ENCODE data around the gene PC.

Gene PC

DNA sequence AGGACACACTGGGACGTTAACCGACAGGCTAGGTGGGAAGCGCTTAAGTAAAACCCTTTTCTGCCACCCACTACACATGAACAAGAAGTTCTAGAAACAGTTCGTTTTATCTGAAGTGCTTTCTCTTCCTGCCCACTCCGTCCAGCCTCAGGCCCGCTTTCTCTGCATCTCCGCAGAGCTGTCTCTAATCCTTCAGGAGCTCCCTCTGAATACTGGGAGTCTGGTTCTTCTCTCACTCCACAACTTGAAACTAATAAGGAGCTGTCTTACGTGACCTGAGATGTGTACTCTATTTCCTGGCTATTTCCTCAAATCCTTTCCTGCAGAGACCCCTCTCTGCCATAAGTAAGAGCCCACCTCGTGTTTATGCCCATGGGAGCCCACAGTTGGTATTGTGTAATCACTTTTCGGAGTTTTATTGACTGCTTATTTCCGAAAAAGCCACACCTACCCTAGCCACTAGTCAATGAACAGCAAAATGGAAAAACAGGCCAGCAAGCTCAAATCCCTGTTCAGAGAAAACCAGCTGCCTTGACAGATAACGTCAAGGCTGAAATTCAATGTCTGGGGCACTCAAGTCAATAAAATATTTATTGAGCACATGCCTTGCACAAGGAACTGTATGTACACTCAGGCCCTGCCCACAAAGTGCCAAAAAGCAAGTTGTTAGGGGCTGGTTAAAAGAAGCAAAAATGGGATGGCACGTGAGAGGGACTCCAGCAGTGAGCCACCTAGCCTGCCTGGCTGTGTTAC, 4.9 kb downstream of the PC start:
- no peak for ATAC-seq

DNA sequence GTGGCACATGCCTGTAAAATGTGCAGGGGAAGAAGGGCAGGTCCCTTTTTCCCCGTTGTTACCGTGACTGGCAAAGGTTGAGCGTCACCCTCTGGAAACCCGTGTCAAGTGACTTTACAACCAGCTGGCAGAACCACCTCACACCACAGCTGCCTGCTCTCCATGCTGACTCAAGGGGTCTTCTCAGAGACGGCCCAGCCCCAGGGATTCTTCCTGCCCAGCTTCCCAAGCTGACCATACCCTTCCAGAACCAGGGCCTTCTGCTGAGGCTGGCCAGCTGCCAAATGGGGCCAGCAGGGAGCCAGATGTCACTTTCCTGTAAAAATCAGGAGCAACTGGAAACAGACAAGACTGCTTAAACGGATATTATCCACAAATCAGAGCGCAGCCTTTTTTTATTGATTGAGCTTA, 6.3 kb downstream of the PC start:
- ATAC-seq, result no peak

DNA sequence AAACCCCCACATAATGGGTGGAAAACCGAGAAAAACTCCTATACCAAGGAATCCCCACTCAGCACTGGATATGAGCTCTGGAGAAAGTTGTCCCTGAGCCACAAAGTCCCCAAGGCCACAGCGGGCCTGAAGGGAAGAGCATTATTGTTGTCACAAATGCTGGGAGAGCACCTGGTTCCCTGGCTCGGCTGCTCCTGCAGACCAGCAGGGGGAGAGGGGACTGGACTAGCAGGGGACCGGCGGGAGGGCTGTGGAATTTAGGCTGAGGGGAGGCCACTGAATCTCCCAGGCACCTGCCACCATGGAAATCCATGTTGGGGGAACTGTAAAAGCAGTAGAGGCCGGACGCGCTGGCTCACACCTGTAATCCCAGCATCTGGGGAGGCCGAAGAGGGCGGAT, 7.0 kb downstream of the PC start:
- ATAC-seq, result no peak

- peak; percentile 86 to 90 for ATAC-seq
These were observed 8.1 kb downstream of the PC start for GRCh38 chr11:66950112-66950535.

DNA sequence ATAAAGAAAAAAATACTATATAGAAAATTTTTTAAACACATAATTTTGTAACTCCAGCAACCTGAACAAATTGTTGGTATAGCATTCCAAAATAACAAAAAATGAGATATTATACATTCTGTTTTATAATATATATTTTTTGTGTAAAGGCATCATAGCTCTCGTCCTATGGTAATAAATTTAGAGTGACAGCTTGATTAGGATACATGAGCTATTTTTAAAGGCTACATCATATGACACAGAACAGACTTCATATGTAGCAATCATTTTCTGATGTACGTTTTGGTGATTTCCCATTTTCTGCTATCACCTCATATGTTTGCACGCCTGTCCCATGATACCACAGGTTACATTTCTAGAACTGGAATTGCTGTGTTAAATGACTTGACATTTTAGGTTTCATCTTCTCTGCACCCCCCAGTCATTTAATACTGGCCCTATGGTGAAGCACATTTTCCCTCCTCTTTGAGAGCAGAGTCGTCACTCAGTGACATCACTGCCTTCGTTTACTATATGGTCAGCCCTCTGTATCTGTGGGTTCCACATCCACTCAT, 19.5 kb downstream of the PC start:
- no peak for ATAC-seq

DNA sequence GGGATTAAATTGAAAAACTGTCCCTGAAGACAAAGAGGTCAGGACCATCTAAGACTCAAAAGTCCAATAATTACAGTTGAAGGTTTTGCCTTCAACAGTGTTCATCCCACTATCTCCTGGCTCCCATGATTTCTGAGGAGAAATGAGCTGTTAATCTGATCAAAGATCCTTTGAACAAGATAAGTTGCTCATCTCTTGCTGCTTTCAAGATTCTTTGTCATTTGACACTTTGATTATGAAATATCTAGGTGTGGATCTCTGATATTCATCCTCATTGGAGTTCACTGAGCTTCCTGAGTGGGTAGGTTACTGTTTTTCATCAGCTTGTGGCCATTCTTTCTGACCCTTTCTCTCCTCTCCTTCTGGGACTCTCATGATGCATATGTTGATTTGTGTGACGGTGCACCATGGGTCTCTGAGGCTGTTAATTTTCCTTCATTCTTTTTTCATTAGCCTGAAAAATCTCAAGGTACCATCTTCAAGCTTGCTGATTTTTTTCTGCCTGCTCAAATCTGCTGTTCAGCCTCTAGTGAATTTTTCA, 20.9 kb downstream of the PC start:
- no peak for ATAC-seq

DNA sequence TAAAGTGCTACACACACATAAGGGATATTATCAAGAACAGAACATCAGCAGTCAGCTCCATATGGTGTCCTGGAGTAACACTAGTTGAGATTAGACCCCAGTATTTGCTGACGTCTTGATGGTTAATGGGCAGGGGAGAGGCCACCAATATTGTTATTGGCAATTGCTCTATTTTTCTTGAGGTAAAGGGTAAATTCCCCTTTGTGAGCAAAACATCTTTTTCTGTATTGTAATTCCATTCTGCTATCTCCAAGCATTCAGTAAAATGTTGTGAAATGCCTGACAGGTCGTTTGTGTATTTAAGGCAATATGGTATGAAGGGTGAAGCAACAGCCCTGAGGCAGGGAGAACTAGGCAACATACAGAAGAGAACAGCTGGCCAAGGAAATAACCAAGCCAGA, 21.9 kb downstream of the PC start:
- ATAC-seq, result no peak

DNA sequence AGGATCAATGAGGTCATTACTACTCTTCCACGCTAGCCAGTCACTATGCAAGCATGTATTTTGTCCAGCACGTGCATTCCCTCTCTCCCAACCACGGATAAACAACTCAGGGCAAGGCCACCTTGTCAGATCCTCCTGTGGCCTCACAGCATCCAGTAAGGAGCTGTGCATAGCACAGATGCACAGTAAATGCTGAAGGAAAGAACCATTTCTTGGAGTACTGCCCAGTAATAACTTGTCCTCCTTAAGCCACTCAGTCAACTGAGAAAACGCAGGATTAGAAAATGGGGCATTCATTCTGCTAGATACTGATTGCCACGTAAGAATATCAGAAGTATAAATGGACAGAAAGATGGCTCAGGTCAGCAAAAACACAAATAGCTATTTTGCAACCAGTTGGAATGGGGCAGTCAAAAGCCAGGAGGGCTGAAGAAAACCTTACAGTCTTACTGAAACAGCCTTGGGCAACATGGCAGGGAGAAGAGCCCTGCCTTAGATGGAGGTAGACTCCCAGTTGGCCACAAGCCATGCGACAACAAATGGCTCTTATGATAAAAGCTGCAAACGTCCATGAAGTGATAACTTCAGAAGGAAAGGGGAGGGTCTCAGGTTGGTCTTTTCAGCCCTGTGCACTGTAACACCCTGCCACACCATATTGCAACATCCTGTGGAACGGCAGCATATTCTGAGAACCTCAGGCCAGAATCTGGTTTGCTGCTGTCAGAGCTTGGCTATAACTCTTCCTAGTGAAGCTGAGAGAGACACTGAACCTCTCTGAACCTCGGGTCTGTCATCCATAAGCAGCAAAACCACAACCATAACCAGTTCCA, 23.0 kb downstream of the PC start:
- no peak for ATAC-seq

DNA sequence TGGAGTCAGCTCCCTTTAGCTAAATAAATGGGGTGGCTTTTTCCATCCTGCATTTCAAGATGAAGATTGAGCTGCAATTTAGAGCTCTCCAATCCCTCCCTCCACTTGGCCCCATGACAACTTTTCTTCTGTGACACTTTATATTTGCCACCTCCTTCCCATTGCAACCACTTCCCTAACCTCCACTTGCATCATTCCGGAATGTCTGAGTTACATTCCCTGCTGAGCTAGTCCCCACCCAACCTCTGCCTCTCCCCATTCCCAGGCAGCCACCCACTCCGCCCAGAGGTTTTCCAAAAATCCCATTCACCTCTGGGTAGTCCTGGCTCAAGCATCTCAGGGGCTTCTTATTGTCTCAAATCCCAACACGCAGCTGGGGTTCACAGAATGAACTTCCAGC, 24.7 kb downstream of the PC start:
- no peak for ATAC-seq

DNA sequence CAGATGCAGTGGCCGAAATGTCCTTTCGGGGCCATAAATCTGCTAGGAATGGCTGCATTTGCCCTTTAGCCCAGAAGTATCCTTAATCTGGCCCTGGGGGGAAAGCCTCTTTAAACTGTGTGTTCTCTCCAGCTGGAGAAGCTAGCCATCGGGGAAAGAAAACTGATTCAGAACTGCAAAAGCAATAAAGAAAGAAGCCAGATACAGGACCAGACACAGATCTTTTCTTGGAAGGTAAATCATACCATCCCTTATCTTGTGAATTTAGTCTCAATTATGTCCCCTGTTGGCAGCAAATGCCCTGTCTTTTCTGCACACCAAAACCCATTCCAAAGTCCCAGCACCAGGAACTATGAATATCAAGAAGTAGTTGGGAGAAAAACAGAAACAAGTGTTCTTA, 25.6 kb downstream of the PC start:
- no peak for ATAC-seq

DNA sequence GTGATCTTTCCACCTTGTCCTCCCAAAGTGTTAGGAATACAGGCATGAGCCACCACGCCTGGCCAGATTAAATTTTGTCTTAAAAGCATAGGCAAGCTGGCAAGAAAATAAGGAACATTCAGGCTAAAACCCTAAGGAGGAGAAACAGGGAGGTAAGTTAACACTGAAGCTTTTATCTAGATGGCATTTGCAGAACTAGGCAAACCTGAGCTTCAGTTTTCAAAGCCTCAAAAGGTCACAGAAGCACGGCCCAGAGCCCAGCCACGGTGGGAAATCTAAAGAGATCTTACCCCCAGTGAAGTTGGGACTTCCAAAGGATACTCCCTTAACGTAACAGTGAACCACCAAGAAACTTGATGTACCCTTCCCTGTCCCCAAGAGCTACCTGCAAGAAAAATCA, 28.4 kb downstream of the PC start:
- no peak for ATAC-seq

- no peak for ATAC-seq
These were observed 33.9 kb downstream of the PC start for GRCh38 chr11:66924272-66924671.

GRCh38 chr11:66922551-66922950, 35.6 kb downstream of the PC start:
- no peak for ATAC-seq

DNA sequence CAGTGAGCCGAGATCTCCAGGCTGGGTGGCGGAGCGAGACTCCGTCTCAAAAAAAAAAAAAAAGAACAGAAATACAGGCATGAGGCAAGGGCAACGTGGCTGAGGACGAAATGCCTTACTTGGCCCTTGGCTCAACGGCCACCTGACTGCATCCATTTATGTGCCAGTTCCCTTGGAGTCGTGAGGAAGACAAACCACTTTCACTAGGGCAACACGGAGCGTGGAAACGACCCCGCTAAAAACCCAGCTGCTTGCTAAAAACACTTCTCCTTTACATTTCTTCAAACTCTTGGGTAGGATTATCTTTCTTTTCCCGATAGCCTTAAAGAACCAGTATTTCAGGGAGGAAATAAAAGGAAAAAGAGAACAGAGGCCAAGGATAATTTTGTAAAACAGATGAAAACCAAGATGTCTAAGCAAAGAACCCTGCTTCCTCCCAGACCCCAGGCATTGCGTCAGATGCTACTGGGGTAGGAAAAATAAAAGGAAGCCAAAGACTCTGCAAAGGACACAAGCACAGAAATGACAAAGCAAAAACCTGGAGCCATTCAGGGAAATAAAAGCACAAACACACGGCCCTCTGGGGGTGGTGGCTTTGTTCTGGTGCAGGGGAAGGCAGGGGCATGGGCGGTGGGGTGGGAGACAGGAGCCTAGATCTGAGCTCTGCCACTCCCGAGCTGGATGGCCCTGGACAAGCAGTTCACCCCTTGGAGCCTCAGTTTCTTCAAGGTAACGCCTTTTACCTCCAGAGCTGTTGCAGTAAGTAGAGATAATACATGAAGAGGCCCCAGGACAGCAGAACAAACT, 37.0 kb downstream of the PC start:
- no peak for ATAC-seq

- no peak for ATAC-seq
These were observed 38.3 kb downstream of the PC start for GRCh38 chr11:66919923-66920322.

DNA sequence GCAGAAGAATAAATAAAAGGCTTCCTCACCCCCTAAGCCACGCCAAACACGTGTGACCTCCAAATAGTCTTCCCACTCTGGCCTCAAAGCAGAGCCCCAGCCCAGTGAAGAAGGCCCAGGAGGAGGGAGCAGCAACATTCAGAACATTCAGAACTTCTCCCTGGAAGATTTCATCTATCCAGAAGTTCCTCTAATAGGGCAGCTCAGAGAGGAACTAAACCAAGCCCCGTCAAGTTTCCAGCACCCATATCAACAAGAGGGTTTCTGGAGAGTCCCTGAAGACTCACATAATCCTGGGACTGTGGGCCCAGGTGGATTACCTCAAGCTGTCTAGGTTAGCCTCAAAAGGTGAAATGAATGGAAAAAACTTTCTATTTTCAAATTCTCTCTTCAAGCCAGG, 39.4 kb downstream of the PC start:
- ATAC-seq, result no peak

DNA sequence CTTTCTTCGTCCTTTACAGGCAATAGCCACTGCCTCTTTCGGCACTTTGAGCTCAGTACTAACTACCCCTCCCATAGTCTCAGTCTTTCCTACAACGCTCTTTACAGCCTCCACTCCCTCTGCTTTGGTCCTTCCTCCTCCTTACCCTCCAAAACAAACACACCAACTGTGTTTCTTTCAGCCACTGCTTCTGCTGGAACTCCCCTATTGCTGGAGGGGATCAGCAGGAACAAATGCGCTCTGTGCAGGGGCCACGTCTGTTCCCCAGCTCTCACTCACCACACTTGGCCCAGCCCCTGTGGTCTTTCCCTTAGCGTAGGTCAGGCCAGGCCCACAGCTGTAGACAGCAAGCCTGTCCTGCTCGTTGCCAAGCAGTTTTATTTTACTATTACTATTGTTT, 42.3 kb downstream of the PC start:
- ATAC-seq, result no peak

- no peak for ATAC-seq
These were observed 42.9 kb downstream of the PC start for GRCh38 chr11:66915046-66915832.

GRCh38 chr11:66914505-66914904, 43.7 kb downstream of the PC start:
- no peak for ATAC-seq

- ATAC-seq, result no peak
These were observed 45.3 kb downstream of the PC start for GRCh38 chr11:66912911-66913310.

- no peak for ATAC-seq
These were observed 45.8 kb downstream of the PC start for GRCh38 chr11:66912361-66912760.

DNA sequence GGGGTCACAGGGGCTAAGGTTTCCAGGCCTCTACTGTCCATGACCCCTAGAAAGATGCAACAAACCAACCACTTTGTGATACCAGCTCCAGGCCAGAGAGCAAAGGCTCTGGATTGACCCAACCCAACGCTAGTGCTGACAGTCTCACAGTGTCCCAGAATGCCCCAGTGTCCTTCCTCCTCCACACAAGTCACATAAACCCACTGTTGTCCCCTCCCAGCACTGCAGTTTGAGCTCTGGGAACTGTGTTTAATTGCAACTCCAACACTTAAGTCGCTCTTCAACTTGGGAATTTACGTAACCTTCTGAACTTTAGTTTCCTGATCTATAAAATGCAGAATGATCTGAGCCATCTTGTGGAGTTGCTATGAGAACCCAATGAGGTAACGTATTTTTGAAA, 47.5 kb downstream of the PC start:
- ATAC-seq, result no peak

All from activated CD4-positive, CD25-positive, alpha-beta regulatory T cell treated with anti-CD3 and anti-CD28 coated beads, Interleukin-2, amount 50 U/mL, for 24 hours (primary cell).